ENCODE results near the gene RIMKLB.

Gene RIMKLB

GRCh38 chr12:8661016-8661415 is 36.8 kb upstream of the RIMKLB start:
- H3K79me2 ChIP-seq (ENCODE audit: control insufficient read depth, insufficient read depth, low read length, poor library complexity), result peaks cover 8% of the 10 kb centered on the region
- H4K8ac ChIP-seq (ENCODE audit: low read depth, low read length), result no peak overlapping the region
- H2BK120ac ChIP-seq (ENCODE audit: insufficient read depth, low read length, poor library complexity), result no peak overlapping the region
- H3K9me3 ChIP-seq (ENCODE audit: insufficient read depth, low read depth, low read length), result no peaks in the 10 kb centered on the region
- no peak overlapping the region for H2AK5ac ChIP-seq (ENCODE audit: low read length)
- no peak overlapping the region for H4K12ac ChIP-seq (ENCODE audit: low read depth, low read length)
- no peak overlapping the region for H3K18ac ChIP-seq (ENCODE audit: low read length)
- peak overlapping the region; percentile 59 for H3K4me2 ChIP-seq (ENCODE audit: low read length)
- peaks cover 21 to 28% of the 10 kb centered on the region in 2 experiments for H3K4me1 ChIP-seq (ENCODE audit: control insufficient read depth in 1 of 2, insufficient read depth in 2 of 2, low read length in 2 of 2)
- H3K14ac ChIP-seq (ENCODE audit: low read length), result no peak overlapping the region
- no peak overlapping the region for H4K91ac ChIP-seq (ENCODE audit: low read depth, low read length)
- peaks cover 0 to 2% of the 10 kb centered on the region in 2 experiments for H3K36me3 ChIP-seq (ENCODE audit: control insufficient read depth in 1 of 2, insufficient read depth in 2 of 2, low read length in 2 of 2)
- H3K27ac ChIP-seq (ENCODE audit: low read depth, low read length), result peak overlapping the region; percentile 94
- no peak overlapping the region for H3K4me3 ChIP-seq (ENCODE audit: low read depth, low read length)
- peak; percentile 84 to 90 for DNase-seq
- H2BK5ac ChIP-seq (ENCODE audit: low read depth, low read length, poor library complexity), result no peak overlapping the region
- H3K79me1 ChIP-seq (ENCODE audit: low read length), result peaks cover 39% of the 10 kb centered on the region
- no peak overlapping the region for H3K4ac ChIP-seq (ENCODE audit: low read depth, low read length)
- no CpG with 5 or more reads among the region's 3 CpGs for WGBS (ENCODE audit: extremely low coverage, insufficient coverage, insufficient read length)
- no peak overlapping the region for H2AFZ ChIP-seq (ENCODE audit: insufficient read depth, low read length, poor library complexity)
- H3K23ac ChIP-seq (ENCODE audit: low read length), result no peak overlapping the region
- no peak overlapping the region for H2BK12ac ChIP-seq (ENCODE audit: low read length)
- no peaks in the 10 kb centered on the region for H3K27me3 ChIP-seq (ENCODE audit: insufficient read depth, low read length)
- no peak overlapping the region for H3K9ac ChIP-seq (ENCODE audit: low read length)

GRCh38 chr12:8661751-8662150 is 36.0 kb upstream of the RIMKLB start:
- peak overlapping the region; percentile 33 for H2AK5ac ChIP-seq (ENCODE audit: low read length)
- H2BK12ac ChIP-seq (ENCODE audit: low read length), result peak overlapping the region; percentile 25
- H3K27ac ChIP-seq (ENCODE audit: low read depth, low read length), result peak overlapping the region; percentile 94
- peaks cover 21 to 28% of the 10 kb centered on the region in 2 experiments for H3K4me1 ChIP-seq (ENCODE audit: control insufficient read depth in 1 of 2, insufficient read depth in 2 of 2, low read length in 2 of 2)
- peak overlapping the region; percentile 18 for H3K4ac ChIP-seq (ENCODE audit: low read depth, low read length)
- H3K36me3 ChIP-seq (ENCODE audit: control insufficient read depth in 1 of 2, insufficient read depth in 2 of 2, low read length in 2 of 2), result no peaks in the 10 kb centered on the region
- peak overlapping the region; percentile 48 for H3K14ac ChIP-seq (ENCODE audit: low read length)
- peak overlapping the region; percentile 94 for H3K23ac ChIP-seq (ENCODE audit: low read length)
- no CpG with 5 or more reads among the region's 3 CpGs for WGBS (ENCODE audit: extremely low coverage, insufficient coverage, insufficient read length)
- no peaks in the 10 kb centered on the region for H3K27me3 ChIP-seq (ENCODE audit: insufficient read depth, low read length)
- H3K4me3 ChIP-seq (ENCODE audit: low read depth, low read length), result peak overlapping the region; percentile 60
- H4K91ac ChIP-seq (ENCODE audit: low read depth, low read length), result peak overlapping the region; percentile 84
- H3K79me1 ChIP-seq (ENCODE audit: low read length), result peaks cover 39% of the 10 kb centered on the region
- peak overlapping the region; percentile 31 for H3K18ac ChIP-seq (ENCODE audit: low read length)
- H2BK5ac ChIP-seq (ENCODE audit: low read depth, low read length, poor library complexity), result peak overlapping the region; percentile 88
- no peaks in the 10 kb centered on the region for H3K9me3 ChIP-seq (ENCODE audit: insufficient read depth, low read depth, low read length)
- peak overlapping the region; percentile 59 for H3K4me2 ChIP-seq (ENCODE audit: low read length)
- peak overlapping the region; percentile 5 for H4K12ac ChIP-seq (ENCODE audit: low read depth, low read length)
- peak overlapping the region; percentile 81 for H3K9ac ChIP-seq (ENCODE audit: low read length)
- no peak overlapping the region for H2AFZ ChIP-seq (ENCODE audit: insufficient read depth, low read length, poor library complexity)
- peaks cover 8% of the 10 kb centered on the region for H3K79me2 ChIP-seq (ENCODE audit: control insufficient read depth, insufficient read depth, low read length, poor library complexity)
- peak overlapping the region; percentile 83 for H2BK120ac ChIP-seq (ENCODE audit: insufficient read depth, low read length, poor library complexity)
- peak; percentile 58 to 79 for DNase-seq
- peak overlapping the region; percentile 17 for H4K8ac ChIP-seq (ENCODE audit: low read depth, low read length)

- peak within 1 kb of the TSS; percentile 33 for H2AK5ac ChIP-seq (ENCODE audit: low read length)
- H3K9me3 ChIP-seq (ENCODE audit: insufficient read depth, low read depth, low read length), result no peaks in the 10 kb centered on the region
- peak within 1 kb of the TSS; percentile 83 for H2BK120ac ChIP-seq (ENCODE audit: insufficient read depth, low read length, poor library complexity)
- H3K4me2 ChIP-seq (ENCODE audit: low read length), result peak within 1 kb of the TSS; percentile 59
- peak; percentile 78 to 92 for DNase-seq
- H3K4ac ChIP-seq (ENCODE audit: low read depth, low read length), result peak within 1 kb of the TSS; percentile 40
- no peaks in the 10 kb centered on the region for H3K27me3 ChIP-seq (ENCODE audit: insufficient read depth, low read length)
- H3K23ac ChIP-seq (ENCODE audit: low read length), result peak within 1 kb of the TSS; percentile 94
- no peak within 1 kb of the TSS for H2AFZ ChIP-seq (ENCODE audit: insufficient read depth, low read length, poor library complexity)
- peak within 1 kb of the TSS; percentile 76 for H3K14ac ChIP-seq (ENCODE audit: low read length)
- peak within 1 kb of the TSS; percentile 90 for H2BK5ac ChIP-seq (ENCODE audit: low read depth, low read length, poor library complexity)
- H3K79me1 ChIP-seq (ENCODE audit: low read length), result peaks cover 39% of the 10 kb centered on the region
- peak within 1 kb of the TSS; percentile 60 for H3K4me3 ChIP-seq (ENCODE audit: low read depth, low read length)
- H2BK12ac ChIP-seq (ENCODE audit: low read length), result peak within 1 kb of the TSS; percentile 75
- no peaks in the 10 kb centered on the region for H3K36me3 ChIP-seq (ENCODE audit: control insufficient read depth in 1 of 2, insufficient read depth in 2 of 2, low read length in 2 of 2)
- H3K18ac ChIP-seq (ENCODE audit: low read length), result peak within 1 kb of the TSS; percentile 31
- H4K12ac ChIP-seq (ENCODE audit: low read depth, low read length), result peak within 1 kb of the TSS; percentile 5
- H4K91ac ChIP-seq (ENCODE audit: low read depth, low read length), result peak within 1 kb of the TSS; percentile 93
- no CpG with 5 or more reads among the region's 6 CpGs for WGBS (ENCODE audit: extremely low coverage, insufficient coverage, insufficient read length)
- peaks cover 8% of the 10 kb centered on the region for H3K79me2 ChIP-seq (ENCODE audit: control insufficient read depth, insufficient read depth, low read length, poor library complexity)
- peak within 1 kb of the TSS; percentile 94 for H3K27ac ChIP-seq (ENCODE audit: low read depth, low read length)
- H4K8ac ChIP-seq (ENCODE audit: low read depth, low read length), result peak within 1 kb of the TSS; percentile 74
- peaks cover 21 to 28% of the 10 kb centered on the region in 2 experiments for H3K4me1 ChIP-seq (ENCODE audit: control insufficient read depth in 1 of 2, insufficient read depth in 2 of 2, low read length in 2 of 2)
- H3K9ac ChIP-seq (ENCODE audit: low read length), result peak within 1 kb of the TSS; percentile 81
These were observed 35.2 kb upstream of the RIMKLB start, which contains the start of gene MFAP5 for GRCh38 chr12:8662593-8662992. Gene MFAP5 (minus strand): TSS chr12:8662826. CDS start chr12:8662104, 722 bp downstream.

DNA sequence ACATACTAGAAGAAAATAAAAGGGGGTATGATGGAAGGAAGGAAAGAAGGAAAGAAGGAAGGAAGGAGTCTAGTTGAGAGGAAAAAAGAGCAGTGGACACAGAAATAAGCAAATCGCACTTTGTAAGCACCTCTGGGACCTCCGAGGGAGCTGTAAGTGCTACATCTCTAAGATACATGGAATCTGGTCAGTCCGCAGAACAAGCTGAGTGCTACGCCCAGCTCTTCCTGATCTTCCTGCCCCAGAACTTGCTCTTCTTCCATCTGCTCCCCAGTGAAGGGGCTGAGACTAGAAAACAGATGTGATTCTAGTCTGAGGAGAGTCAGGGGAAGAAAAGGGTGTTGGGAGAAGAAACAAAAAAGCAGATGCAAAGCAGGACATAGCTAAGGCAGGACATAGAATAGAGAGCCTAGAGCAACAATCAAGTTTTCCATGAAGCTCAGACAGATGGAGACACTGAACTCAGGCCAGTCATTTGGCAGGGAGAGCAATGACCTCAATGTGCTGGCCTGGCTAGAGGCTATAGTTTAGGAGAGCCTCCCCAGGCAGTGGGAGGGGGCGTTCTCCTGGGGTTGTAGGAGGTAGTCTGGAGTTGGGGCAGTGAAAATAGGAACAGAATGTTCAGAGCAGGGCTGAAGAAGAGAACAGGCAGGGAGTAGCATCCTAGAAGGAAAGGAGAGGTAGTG is 33.4 kb upstream of the RIMKLB start:
- peak overlapping the region; percentile 89 for H3K14ac ChIP-seq (ENCODE audit: low read length)
- peaks cover 8% of the 10 kb centered on the region for H3K79me2 ChIP-seq (ENCODE audit: control insufficient read depth, insufficient read depth, low read length, poor library complexity)
- H2BK12ac ChIP-seq (ENCODE audit: low read length), result peak overlapping the region; percentile 99
- H3K9ac ChIP-seq (ENCODE audit: low read length), result no peak overlapping the region
- H3K27me3 ChIP-seq (ENCODE audit: insufficient read depth, low read length), result no peaks in the 10 kb centered on the region
- H3K4me3 ChIP-seq (ENCODE audit: low read depth, low read length), result no peak overlapping the region
- H3K9me3 ChIP-seq (ENCODE audit: insufficient read depth, low read depth, low read length), result no peaks in the 10 kb centered on the region
- peaks cover 28% of the 10 kb centered on the region for H3K79me1 ChIP-seq (ENCODE audit: low read length)
- H2BK120ac ChIP-seq (ENCODE audit: insufficient read depth, low read length, poor library complexity), result peak overlapping the region; percentile 93
- H3K4ac ChIP-seq (ENCODE audit: low read depth, low read length), result peak overlapping the region; percentile 84
- peak overlapping the region; percentile 46 for H4K12ac ChIP-seq (ENCODE audit: low read depth, low read length)
- H4K91ac ChIP-seq (ENCODE audit: low read depth, low read length), result peak overlapping the region; percentile 70
- peak overlapping the region; percentile 91 for H2BK5ac ChIP-seq (ENCODE audit: low read depth, low read length, poor library complexity)
- H3K4me1 ChIP-seq (ENCODE audit: control insufficient read depth in 1 of 2, insufficient read depth in 2 of 2, low read length in 2 of 2), result peaks cover 13 to 19% of the 10 kb centered on the region in 2 experiments
- peak overlapping the region; percentile 73 for H4K8ac ChIP-seq (ENCODE audit: low read depth, low read length)
- peak overlapping the region; percentile 45 for H3K27ac ChIP-seq (ENCODE audit: low read depth, low read length)
- peak overlapping the region; percentile 84 for H2AK5ac ChIP-seq (ENCODE audit: low read length)
- WGBS (ENCODE audit: extremely low coverage, insufficient coverage, insufficient read length), result no CpG with 5 or more reads among the region's 5 CpGs
- DNase-seq, result peak in 1 of 2 donors; percentile 35
- no peak overlapping the region for H3K4me2 ChIP-seq (ENCODE audit: low read length)
- no peaks in the 10 kb centered on the region for H3K36me3 ChIP-seq (ENCODE audit: control insufficient read depth in 1 of 2, insufficient read depth in 2 of 2, low read length in 2 of 2)
- H3K23ac ChIP-seq (ENCODE audit: low read length), result no peak overlapping the region
- H3K18ac ChIP-seq (ENCODE audit: low read length), result peak overlapping the region; percentile 77
- H2AFZ ChIP-seq (ENCODE audit: insufficient read depth, low read length, poor library complexity), result no peak overlapping the region

Measured in trophoblast cell (in vitro differentiated cells and primary cell).